HEK293 (cell line): ENCODE results near the gene STK11.

ENCODE experiments used
- CTCF ChIA-PET: fragments of 350-600 bp; formaldehyde crosslinking; extraction: SDS; loops from one replicate; lab custom pipeline; 2021; ENCODE audit warnings: antibody characterized with exemption; lab: Yijun Ruan, JAX
- POLR2A ChIA-PET: fragments of 300-600 bp; formaldehyde crosslinking; extraction: SDS; loops from one replicate; lab custom pipeline; 2020; ENCODE audit warnings: antibody characterized with exemption, inconsistent platforms; lab: Yijun Ruan, JAX
- H3K27ac ChIP-seq: fragments of 200-500 bp; sonication (Bioruptor generic); 2 replicates; pipeline ENCODE4 v1.5.1; 2014; ENCODE audit warnings: low read depth, low read length, control low read depth, inconsistent platforms; ENCODE audit errors: extremely low read depth
- H3K36me3 ChIP-seq, 2 experiments: fragments of 200-500 bp in 1 of 2; sonication (Bioruptor generic) in 1 of 2; 1 replicate in 1 of 2; 2 replicates in 1 of 2; pipeline ENCODE4 v1.5.1; 2014 to 2017; ENCODE audit warnings: inconsistent platforms in 2 of 2, low read length in 2 of 2; ENCODE audit not compliant: control insufficient read depth in 2 of 2, insufficient read depth in 1 of 2
- H3K4me1 ChIP-seq: fragments of 200-500 bp; sonication (Bioruptor generic); 2 replicates; pipeline ENCODE4 v1.5.1; 2014; ENCODE audit warnings: mild to moderate bottlenecking, low read length, inconsistent platforms; ENCODE audit not compliant: control insufficient read depth, insufficient read depth
- H3K4me3 ChIP-seq: 2 replicates; pipeline ENCODE4 v1.5.1; 2011; ENCODE audit warnings: low read depth, mild to moderate bottlenecking, control low read depth, low read length, moderate library complexity
- H3K9me3 ChIP-seq: fragments of 200-500 bp; sonication (Bioruptor generic); 2 replicates; pipeline ENCODE4 v1.5.1; 2014; ENCODE audit warnings: low read depth, low read length, inconsistent platforms; ENCODE audit not compliant: control insufficient read depth, insufficient read depth
- ATF2 ChIP-seq: fragments of 450-650 bp; formaldehyde crosslinking; IDR thresholded peaks from 2 replicates; pipeline ENCODE4 v1.5.1; 2016; ENCODE audit warnings: missing biosample characterization, missing genetic modification characterization, low read depth
- BCL11B ChIP-seq: fragments of 450-650 bp; formaldehyde crosslinking; IDR thresholded peaks from 2 replicates; pipeline ENCODE4 v1.5.1; 2016; ENCODE audit warnings: low read depth, missing biosample characterization, missing genetic modification characterization
- ELK4 ChIP-seq: IDR thresholded peaks from 2 replicates; pipeline ENCODE4 v1.6.1; 2011; ENCODE audit warnings: mild to moderate bottlenecking, low read depth, low read length, borderline replicate concordance
- GLIS1 ChIP-seq: fragments of 450-650 bp; formaldehyde crosslinking; IDR thresholded peaks from 2 replicates; pipeline ENCODE4 v1.5.1; 2016; ENCODE audit warnings: missing biosample characterization, missing genetic modification characterization
- HIC1 ChIP-seq: fragments of 450-650 bp; formaldehyde crosslinking; IDR thresholded peaks from 2 replicates; pipeline ENCODE4 v1.5.1; 2016; ENCODE audit warnings: missing biosample characterization, missing genetic modification characterization
- KLF1 ChIP-seq: fragments of 450-650 bp; formaldehyde crosslinking; IDR thresholded peaks from 2 replicates; pipeline ENCODE4 v1.5.1; 2016; ENCODE audit warnings: missing biosample characterization, missing genetic modification characterization
- KLF10 ChIP-seq: fragments of 450-650 bp; IDR thresholded peaks from 2 replicates; pipeline ENCODE4 v1.5.1; 2018; ENCODE audit warnings: missing biosample characterization, mild to moderate bottlenecking, missing genetic modification characterization
- KLF8 ChIP-seq: fragments of 450-650 bp; formaldehyde crosslinking; IDR thresholded peaks from 2 replicates; pipeline ENCODE4 v1.5.1; 2016; ENCODE audit warnings: missing biosample characterization, missing genetic modification characterization
- KLF9 ChIP-seq: fragments of 450-650 bp; formaldehyde crosslinking; IDR thresholded peaks from 2 replicates; pipeline ENCODE4 v1.5.1; 2016; ENCODE audit warnings: missing biosample characterization, missing genetic modification characterization, low read depth
- PATZ1 ChIP-seq: fragments of 450-650 bp; formaldehyde crosslinking; IDR thresholded peaks from 2 replicates; pipeline ENCODE4 v1.5.1; 2016; ENCODE audit warnings: missing biosample characterization, missing genetic modification characterization
- SCRT2 ChIP-seq: fragments of 450-650 bp; formaldehyde crosslinking; IDR thresholded peaks from 2 replicates; pipeline ENCODE4 v1.5.1; 2016; ENCODE audit warnings: missing biosample characterization, missing genetic modification characterization
- ZNF146 ChIP-seq: fragments of 450-650 bp; formaldehyde crosslinking; IDR thresholded peaks from 2 replicates; pipeline ENCODE4 v1.5.1; 2016; ENCODE audit warnings: missing biosample characterization, missing genetic modification characterization
- ZNF148 ChIP-seq: fragments of 450-650 bp; formaldehyde crosslinking; IDR thresholded peaks from 2 replicates; pipeline ENCODE4 v1.5.0; 2017; ENCODE audit warnings: missing biosample characterization, missing genetic modification characterization, borderline replicate concordance
- ZNF223 ChIP-seq: fragments of 450-650 bp; formaldehyde crosslinking; IDR thresholded peaks from 2 replicates; pipeline ENCODE4 v1.5.1; 2016; ENCODE audit warnings: missing biosample characterization, missing genetic modification characterization
- ZNF501 ChIP-seq: fragments of 450-650 bp; formaldehyde crosslinking; IDR thresholded peaks from 2 replicates; pipeline ENCODE4 v1.5.1; 2016; ENCODE audit warnings: missing biosample characterization, missing genetic modification characterization
- ZNF514 ChIP-seq: fragments of 450-650 bp; formaldehyde crosslinking; IDR thresholded peaks from 2 replicates; pipeline ENCODE4 v1.5.1; 2016; ENCODE audit warnings: missing biosample characterization, missing genetic modification characterization
- ZNF558 ChIP-seq: fragments of 450-650 bp; formaldehyde crosslinking; IDR thresholded peaks from 2 replicates; pipeline ENCODE4 v1.5.1; 2016; ENCODE audit warnings: missing biosample characterization, missing genetic modification characterization
- ZNF629 ChIP-seq: fragments of 450-650 bp; formaldehyde crosslinking; IDR thresholded peaks from 2 replicates; pipeline ENCODE4 v1.5.1; 2017; ENCODE audit warnings: missing biosample characterization, missing genetic modification characterization

The STK11 gene

GRCh38 chr19:1234051-1234954, 28.7 kb downstream of the STK11 start:
- Histone ChIP-seq H3K4me1 (no peaks in the 10 kb centered on the region; the same call in 1 of the 2 replicates), H3K36me3 (peaks cover 0 to 37% of the 10 kb centered on the region in 2 experiments; a peak in 1 of 3 replicates), H3K27ac (no peak overlapping the region), H3K4me3 (no peak overlapping the region), H3K9me3 (no peaks in the 10 kb centered on the region)
- POLR2A ChIA-PET: no interaction called here
- CTCF ChIA-PET: interaction anchor here (0.7 kb wide), 1 partner anchor 12 kb away, joined by 5 read pairs; no protein-coding TSS in a partner anchor
- TF ChIP-seq KLF1 (peak; percentile 52), HIC1 (tag by site-specific recombination) (peak; percentile 88), BCL11B (tag by site-specific recombination) (peak; percentile 45), ZNF629 (no peak), SCRT2 (0 out of 2 replicates have a peak, but pooled peaks have one; percentile 25), KLF8 (tag by site-specific recombination) (peak; percentile 48; the same call in 1 of the 2 replicates), ZNF558 (no peak)

GRCh38 chr19:1234955-1235380, 29.4 kb downstream of the STK11 start:
- Histone ChIP-seq H3K36me3 (peaks cover 0 to 37% of the 10 kb centered on the region in 2 experiments; a peak in 1 of 3 replicates), H3K9me3 (no peaks in the 10 kb centered on the region), H3K4me3 (no peak overlapping the region), H3K4me1 (no peaks in the 10 kb centered on the region; the same call in 1 of the 2 replicates), H3K27ac (no peak overlapping the region)
- ChIA-PET CTCF (interaction anchor here (0.7 kb wide), 1 partner anchor 13 kb away, joined by 5 read pairs; no protein-coding TSS in a partner anchor), POLR2A (no interaction called here)
- TF ChIP-seq ZNF501: no peak
- TF ChIP-seq ZNF146 (tag by site-specific recombination): no peak
- TF ChIP-seq ATF2 (tag by site-specific recombination): no peak
- no peak for TF ChIP-seq GLIS1 (tag by site-specific recombination)
- no peak for TF ChIP-seq KLF9 (tag by site-specific recombination)

- POLR2A ChIA-PET: interaction anchor here (0.8 to 1.5 kb wide), 2 partner anchors 17 to 33 kb away, joined by 4 read pairs; partner anchors contain the start of gene CIRBP
- CTCF ChIA-PET: interaction anchor here (0.7 kb wide), 1 partner anchor 243 kb away, joined by 3 read pairs; no protein-coding TSS in a partner anchor
- peaks cover 0 to 37% of the 10 kb centered on the region in 2 experiments; a peak in 1 of 3 replicates for H3K36me3 ChIP-seq
- H3K4me1 ChIP-seq: no peaks in the 10 kb centered on the region; the same call in none of the 2 replicates
- H3K9me3 ChIP-seq: no peaks in the 10 kb centered on the region
- no peak overlapping the region for H3K27ac ChIP-seq
- peak overlapping the region; percentile 10; the same call in 1 of the 2 replicates for H3K4me3 ChIP-seq
- no peak for TF ChIP-seq ELK4
- TF ChIP-seq ZNF514 (tag by site-specific recombination): no peak
- peak; percentile 83 for TF ChIP-seq ZNF223
- peak; percentile 37 for TF ChIP-seq PATZ1
- TF ChIP-seq KLF10 (tag by site-specific recombination): no peak
- TF ChIP-seq GLIS1 (tag by site-specific recombination): peak; percentile 81
- peak; percentile 92 for TF ChIP-seq SCRT2
- TF ChIP-seq ZNF148 (tag by site-specific recombination): no peak
Measured at GRCh38 chr19:1235625-1236538, 30.3 kb downstream of the STK11 start.
